Stimulated activated CD4-positive, alpha-beta T cell treated with anti-CD3 and anti-CD28 coated beads, TNF-alpha, amount 100 ng/mL, for 24 hours (primary cell): ENCODE data around the gene KRTAP4-8.
"Not testable (repeated sequence)": the region's sequence is repeated elsewhere in the genome, so short reads cannot be mapped to it uniquely, and the experiment has no call there.

ENCODE experiments used
- DNase-seq, 3 experiments: peaks; one replicate each; pipeline ENCODE4 v3.0.0-alpha.2; 2020; ENCODE audit warnings: low read depth in 3 of 3

KRTAP4-8 gene

GRCh38 chr17:41065016-41065689 is 32.8 kb downstream of the KRTAP4-8 start:
- DNase-seq, result not testable (repeated sequence)

- DNase-seq, result no peak
Measured at GRCh38 chr17:41064301-41064700, 33.6 kb downstream of the KRTAP4-8 start.

- DNase-seq, result no peak
Measured at GRCh38 chr17:41063449-41063848, 34.5 kb downstream of the KRTAP4-8 start.

DNA sequence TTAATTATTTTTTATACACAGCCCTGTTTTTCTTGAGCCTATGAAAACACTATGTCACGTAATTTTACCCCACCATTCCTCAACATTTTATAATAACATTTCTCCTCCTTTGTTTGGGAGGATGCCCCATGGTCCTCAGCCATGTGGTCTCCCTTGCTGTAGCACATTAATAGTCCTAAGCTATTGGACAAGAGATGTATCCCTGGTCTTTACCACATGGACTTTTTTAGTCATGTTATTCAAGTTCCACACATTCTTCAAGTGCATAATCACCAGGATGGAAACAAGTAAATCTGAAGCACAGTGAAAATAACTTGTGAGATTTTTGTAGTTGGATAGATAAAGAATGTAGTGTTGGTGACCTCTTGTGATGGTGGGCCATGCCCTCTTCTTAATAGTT is 36.0 kb downstream of the KRTAP4-8 start:
- DNase-seq, result no peak

DNA sequence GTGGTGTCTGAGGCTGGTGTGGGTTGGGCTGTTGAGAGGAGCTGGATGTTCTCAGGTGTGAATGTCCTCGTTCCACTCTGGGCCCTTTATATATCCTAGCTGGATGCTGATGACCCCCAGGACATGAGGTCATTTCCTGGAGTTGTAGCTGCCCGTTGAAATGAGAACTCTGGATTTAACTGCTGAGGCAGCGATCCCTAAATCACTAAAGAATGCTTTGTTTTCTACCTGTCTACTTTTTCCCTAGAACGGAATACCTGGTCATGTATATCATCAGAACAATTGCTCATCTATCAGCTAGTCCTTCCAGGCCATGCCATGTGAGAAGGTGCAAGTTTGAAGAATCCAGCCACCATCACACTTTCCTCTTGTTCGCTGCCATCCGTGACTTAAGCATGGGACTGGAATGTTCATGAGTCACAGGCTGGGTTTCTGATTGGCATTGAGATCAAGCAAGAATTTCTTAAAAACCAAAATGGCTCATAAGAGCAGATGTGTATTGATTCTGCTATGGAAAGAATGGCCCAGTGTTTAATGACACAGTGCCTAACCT is 37.8 kb downstream of the KRTAP4-8 start, which contains the start of gene KRTAP2-3:
TSS of gene KRTAP2-3 (minus strand) at position 63 of the 553 bp plus-strand sequence. CDS start 64 bp downstream, outside the sequence.
- no peak for DNase-seq

DNA sequence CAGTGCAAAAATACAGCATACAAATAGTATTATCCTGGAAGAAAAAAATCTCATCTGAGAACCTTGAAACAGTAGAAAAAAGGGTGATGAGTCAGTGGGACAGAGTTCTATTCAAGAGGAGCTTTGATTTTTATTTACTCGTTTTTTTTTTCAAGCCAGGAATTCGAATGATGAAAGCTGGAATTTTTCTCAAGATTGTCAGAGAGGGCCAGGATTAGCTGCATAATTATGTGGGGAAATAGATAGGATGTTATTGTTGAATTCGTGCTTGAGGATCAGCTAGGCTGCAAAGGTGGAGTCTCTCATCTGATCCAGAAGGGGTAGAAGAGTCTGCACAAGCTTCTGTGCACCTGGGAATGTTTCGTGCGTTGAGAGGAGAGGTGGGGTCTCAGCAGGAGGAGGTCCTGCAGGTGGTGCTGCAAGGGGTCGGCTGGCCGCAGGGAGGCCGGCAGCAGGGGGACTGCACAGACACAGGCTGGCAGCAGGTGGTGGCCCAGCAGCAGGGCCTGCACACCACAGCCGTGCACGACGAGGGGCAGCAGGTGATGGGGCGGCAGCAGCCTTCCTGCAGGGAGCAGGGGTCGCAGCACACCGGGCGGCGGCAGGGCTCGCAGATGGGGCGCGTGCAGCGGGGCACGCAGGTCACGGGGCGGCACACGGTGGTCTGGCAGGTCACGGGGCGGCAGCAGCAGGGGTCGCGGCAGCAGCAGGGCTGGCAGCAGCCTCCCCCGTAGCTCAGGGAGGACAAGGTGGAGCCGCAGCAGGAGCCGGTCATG is 38.5 kb downstream of the KRTAP4-8 start:
- DNase-seq, result not testable (repeated sequence)

DNA sequence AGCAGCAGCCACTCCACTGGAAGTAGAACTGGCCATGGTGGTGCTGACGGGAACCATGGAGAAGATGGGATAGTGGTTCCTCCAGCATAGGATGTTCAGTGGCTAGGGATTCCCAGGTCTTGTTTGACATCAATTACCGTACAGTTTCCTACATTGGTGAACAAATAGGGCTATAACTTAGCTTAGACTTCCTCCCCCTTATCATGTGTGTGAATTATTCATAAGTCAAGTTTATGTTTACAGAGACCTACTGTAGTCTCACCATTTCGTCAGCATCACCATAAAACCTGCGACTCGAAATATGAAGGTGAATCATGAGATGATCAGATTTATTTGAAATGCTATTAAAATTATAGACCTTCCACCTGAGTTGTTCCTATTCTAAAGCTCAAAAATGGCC is 39.2 kb downstream of the KRTAP4-8 start:
- no peak for DNase-seq

GRCh38 chr17:41057547-41057946 is 40.4 kb downstream of the KRTAP4-8 start:
- no peak for DNase-seq

GRCh38 chr17:41055130-41055529 is 42.8 kb downstream of the KRTAP4-8 start, which contains the start of gene KRTAP2-2:
KRTAP2-2 (minus strand) TSS chr17:41055230; CDS start chr17:41055211, 19 bp downstream.
- not testable (repeated sequence) for DNase-seq

DNA sequence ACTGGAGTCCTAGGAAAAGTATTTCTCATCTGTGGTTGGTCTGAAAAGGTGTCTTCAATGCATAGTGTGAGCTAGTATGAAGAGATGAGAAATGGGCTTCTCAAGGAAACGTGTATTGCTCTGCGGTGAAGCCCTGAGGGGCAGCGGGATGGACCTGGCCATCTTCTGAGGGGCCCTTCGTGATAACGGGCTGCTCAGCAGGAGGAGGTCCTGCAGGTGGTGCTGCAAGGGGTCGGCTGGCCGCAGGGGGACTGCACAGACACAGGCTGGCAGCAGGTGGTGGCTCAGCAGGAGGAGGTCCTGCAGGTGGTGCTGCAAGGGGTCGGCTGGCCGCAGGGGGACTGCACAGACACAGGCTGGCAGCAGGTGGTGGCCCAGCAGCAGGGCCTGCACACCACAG is 43.4 kb downstream of the KRTAP4-8 start:
- not testable (repeated sequence) for DNase-seq

- no peak for DNase-seq
Measured at GRCh38 chr17:41054025-41054424, 43.9 kb downstream of the KRTAP4-8 start.

GRCh38 chr17:41052566-41052965 is 45.4 kb downstream of the KRTAP4-8 start:
- DNase-seq, result no peak

DNA sequence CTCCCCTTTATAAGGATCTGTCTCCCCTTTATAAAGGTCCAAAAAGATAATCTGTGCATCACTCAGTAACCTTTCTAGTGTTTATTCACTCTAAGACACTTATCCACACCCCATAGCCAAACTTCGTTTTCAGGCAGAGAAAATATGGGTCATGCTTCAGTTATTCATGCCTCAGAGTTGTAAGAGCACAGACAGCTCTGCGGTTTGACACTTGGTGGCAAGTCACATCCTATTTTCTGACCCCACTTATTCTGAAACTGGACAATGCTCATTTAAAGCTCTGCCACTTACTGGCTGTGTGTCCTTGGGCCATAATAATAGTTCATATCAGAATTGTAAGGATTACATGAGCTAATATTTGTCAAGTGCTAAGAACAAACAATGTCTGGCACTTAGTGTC is 48.8 kb downstream of the KRTAP4-8 start:
- no peak for DNase-seq

GRCh38 chr17:41048441-41048840 is 49.5 kb downstream of the KRTAP4-8 start:
- no peak for DNase-seq
